DND-41 (cell line): ENCODE results near the gene EIF1.

Experiments
- CTCF ChIP-seq: IDR thresholded peaks from 2 replicates; pipeline ENCODE4 v1.5.1; 2012; ENCODE audit warnings: borderline replicate concordance, low read length, moderate library complexity, mild to moderate bottlenecking; ENCODE audit not compliant: poor library complexity, severe bottlenecking; ENCODE audit errors: extremely low read depth
- EZH2 ChIP-seq: IDR thresholded peaks from 3 replicates; pipeline ENCODE4 v1.6.1; 2012; ENCODE audit warnings: borderline replicate concordance, low read depth, mild to moderate bottlenecking, moderate library complexity, low read length, inconsistent platforms; ENCODE audit not compliant: severe bottlenecking

GRCh38 chr17:41642252-41643156 is 46.2 kb upstream of the EIF1 start:
- no peak for TF ChIP-seq CTCF
- TF ChIP-seq EZH2: no peak
